Stimulated activated CD4-positive, alpha-beta T cell treated with anti-CD3 and anti-CD28 coated beads, Interleukin-2, amount 100 ng/mL, for 48 hours (primary cell): Measurements from ENCODE around the gene OAS2.

Experiments used
- DNase-seq, 2 donors: peaks; one replicate each; pipeline ENCODE4 v3.0.0-alpha.2; 2020

The OAS2 gene, protein sequence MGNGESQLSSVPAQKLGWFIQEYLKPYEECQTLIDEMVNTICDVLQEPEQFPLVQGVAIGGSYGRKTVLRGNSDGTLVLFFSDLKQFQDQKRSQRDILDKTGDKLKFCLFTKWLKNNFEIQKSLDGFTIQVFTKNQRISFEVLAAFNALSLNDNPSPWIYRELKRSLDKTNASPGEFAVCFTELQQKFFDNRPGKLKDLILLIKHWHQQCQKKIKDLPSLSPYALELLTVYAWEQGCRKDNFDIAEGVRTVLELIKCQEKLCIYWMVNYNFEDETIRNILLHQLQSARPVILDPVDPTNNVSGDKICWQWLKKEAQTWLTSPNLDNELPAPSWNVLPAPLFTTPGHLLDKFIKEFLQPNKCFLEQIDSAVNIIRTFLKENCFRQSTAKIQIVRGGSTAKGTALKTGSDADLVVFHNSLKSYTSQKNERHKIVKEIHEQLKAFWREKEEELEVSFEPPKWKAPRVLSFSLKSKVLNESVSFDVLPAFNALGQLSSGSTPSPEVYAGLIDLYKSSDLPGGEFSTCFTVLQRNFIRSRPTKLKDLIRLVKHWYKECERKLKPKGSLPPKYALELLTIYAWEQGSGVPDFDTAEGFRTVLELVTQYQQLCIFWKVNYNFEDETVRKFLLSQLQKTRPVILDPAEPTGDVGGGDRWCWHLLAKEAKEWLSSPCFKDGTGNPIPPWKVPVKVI

DNA sequence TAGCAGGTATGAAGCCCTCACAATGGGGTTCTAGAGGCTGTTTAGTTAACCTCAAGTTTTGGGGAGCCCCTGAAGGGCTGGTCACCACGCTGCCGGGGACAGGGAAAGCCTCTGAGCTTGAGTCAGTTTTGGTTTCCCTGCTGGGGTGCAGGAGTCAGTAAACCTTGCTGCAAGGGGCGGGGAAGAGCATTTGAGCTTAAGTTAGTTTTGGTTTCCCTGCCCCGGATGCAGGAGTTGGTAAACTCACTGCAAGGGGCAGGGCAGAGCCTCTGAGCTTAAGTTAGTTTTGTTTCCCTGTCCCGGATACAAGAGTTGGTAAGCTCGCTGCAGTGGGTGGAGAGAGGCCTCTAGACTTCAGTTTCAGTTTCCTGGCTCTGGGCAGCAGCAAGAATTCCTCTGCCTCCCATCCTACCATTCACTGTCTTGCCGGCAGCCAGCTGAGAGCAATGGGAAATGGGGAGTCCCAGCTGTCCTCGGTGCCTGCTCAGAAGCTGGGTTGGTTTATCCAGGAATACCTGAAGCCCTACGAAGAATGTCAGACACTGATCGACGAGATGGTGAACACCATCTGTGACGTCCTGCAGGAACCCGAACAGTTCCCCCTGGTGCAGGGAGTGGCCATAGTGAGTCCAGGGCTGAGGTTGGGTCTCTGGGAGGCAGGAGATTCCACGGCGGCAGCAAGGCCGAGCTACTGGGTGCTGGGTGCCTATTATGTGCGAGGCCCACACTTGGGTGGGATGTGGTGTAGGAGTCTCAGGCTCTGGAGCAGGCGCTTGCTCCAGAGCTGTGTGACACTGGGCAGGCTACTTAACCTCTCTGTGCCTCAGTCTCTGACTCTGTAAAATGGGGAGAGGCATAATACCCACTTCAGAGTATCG lies at the start of gene OAS2:
TSS of gene OAS2 (plus strand) at position 357 of the 878 bp plus-strand sequence. CDS start at position 447, 90 bp downstream.
- DNase-seq = peak; percentile 62 to 65

DNA sequence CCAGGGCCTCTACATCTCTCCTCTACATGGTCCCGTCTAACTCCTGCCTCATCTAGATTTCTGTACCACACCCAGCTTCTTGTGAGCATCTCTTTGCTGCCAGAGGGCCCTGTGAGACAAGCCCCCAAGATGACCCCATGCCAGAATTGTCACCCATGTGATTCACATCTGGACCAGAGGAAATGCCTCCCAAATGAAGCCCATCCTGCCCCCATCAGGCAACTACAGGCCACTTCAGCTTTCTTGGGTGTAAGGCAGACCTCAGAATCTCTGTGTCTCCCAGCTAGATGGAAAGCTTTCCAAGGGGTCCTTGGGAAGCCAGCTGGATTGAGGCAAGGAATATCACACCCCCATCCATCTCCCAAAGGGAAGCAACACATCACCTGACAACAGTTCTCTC lies 49.3 kb upstream of the OAS2 start:
- no peak for DNase-seq

DNA sequence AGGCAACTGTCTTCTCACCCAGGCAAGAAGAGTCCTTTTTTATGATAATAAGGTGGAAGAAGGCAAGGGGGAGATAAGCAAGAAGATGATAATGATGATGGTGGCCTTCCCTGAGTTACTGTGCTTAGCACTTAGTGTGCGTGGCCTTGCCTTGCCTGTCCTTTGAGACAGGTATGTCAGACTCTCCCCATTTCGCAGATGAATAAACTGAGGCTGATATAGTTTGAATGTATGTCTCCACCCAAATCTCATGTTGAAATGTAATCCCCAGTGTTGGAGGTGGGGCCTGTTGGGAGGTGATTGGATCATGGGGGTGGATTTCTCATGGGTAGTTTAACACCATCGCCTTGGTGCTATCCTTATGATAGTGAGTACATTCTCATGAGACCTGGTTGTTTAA lies 48.6 kb upstream of the OAS2 start:
- DNase-seq = no peak

DNA sequence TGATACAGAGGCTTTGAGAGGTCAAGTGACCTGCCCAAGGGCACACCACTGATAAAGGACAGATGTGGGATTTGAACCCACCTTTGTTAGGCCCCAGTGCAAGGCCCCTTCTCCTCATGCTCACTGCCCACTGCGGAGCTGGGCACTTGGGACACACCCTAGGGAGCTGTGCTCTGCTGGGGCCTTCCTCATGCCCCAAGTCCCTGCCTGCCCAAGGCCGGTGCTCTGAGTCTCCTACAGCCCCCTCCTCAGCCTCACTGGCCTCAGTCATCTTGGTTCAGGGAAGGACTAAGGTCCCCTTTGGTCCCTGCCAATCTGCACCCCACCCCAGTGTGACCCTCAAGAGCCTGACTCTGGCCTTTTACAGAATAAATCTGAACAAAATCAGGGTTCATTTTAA lies 48.0 kb upstream of the OAS2 start:
- no peak for DNase-seq

DNA sequence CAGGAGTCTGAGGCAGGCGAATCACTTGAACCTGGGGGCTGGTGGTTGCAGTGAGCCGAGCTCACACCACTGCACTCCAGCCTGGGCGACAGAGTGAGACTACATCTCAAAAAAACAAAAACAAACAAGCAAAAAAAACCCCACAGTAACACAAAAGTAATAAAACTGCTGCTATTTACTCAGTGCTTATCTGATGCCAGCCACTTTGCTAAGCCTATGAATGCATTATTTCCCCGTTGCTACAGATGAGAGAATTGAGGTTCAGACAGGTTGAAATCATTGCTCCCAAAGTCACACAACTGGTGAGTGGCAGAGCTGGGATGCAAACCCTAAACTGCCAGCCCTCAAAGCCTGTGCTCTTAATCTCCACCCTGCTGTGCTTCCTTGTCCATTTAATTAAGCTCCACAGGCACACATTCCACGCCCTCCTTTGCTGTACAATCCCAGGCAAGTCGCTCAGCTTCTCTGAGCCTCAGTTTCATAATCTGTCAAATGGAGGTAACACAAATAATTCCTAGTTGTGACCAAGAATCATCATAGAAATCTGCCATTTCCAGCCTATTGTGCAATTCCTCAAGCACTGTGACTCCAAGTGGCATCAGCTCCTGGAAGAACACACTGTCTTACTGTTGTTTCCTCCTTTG lies 45.7 kb upstream of the OAS2 start:
- DNase-seq = no peak

DNA sequence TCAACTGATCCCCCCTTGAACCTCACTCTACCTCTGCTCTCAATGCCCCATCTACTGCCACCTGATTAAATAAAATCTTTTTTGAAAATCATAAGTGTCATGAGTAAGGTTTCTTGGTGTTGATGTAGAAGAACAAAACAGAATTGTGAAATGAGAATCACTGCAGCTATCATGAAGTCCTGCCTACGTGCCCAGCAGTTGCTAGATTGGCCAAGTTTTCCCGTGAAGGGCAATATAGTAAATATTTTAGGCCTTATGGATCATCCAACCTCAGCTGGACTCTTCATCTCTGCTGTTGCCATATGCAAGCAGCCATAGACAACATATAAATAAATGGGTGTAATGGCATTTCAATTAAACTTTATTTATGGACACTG lies 45.2 kb upstream of the OAS2 start:
- DNase-seq = no peak

DNA sequence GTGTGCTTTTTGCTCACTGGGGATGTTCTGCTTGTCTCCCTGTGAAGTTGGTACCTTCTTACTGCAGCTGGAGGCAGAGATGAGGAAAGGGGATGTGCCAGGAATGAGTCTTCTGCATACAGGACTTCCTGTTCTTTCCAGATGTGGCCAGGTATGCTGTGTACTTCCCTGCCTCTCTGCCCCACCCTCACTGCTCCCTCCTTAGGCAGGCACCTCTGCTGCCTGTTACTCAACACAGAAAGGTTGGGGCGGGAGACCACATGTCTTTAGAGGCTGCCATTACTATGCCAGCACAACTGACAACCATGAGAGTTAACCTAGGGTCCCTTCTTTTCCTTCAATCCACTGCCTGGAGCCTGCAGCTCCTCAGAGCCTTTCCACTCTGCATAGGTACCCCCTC lies 42.1 kb upstream of the OAS2 start:
- DNase-seq = no peak

DNA sequence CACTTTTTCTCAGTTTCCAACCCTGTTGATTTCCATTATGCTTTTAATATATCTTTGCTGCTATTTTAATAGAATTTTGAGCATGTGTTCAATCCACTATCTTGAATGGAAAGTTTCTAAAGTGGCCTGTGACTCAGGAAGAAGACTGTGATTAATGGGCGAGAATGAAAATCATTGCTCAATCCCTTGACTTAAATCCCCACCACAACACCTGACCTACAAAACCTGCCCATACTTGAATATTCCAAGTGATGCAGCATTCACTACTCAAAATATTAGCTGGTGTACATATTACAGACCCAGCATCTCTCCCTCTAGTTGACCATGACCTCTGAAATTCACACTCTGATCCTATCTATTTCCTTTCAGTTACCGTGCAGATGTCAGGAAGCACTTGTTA lies 41.4 kb upstream of the OAS2 start:
- DNase-seq = no peak

DNA sequence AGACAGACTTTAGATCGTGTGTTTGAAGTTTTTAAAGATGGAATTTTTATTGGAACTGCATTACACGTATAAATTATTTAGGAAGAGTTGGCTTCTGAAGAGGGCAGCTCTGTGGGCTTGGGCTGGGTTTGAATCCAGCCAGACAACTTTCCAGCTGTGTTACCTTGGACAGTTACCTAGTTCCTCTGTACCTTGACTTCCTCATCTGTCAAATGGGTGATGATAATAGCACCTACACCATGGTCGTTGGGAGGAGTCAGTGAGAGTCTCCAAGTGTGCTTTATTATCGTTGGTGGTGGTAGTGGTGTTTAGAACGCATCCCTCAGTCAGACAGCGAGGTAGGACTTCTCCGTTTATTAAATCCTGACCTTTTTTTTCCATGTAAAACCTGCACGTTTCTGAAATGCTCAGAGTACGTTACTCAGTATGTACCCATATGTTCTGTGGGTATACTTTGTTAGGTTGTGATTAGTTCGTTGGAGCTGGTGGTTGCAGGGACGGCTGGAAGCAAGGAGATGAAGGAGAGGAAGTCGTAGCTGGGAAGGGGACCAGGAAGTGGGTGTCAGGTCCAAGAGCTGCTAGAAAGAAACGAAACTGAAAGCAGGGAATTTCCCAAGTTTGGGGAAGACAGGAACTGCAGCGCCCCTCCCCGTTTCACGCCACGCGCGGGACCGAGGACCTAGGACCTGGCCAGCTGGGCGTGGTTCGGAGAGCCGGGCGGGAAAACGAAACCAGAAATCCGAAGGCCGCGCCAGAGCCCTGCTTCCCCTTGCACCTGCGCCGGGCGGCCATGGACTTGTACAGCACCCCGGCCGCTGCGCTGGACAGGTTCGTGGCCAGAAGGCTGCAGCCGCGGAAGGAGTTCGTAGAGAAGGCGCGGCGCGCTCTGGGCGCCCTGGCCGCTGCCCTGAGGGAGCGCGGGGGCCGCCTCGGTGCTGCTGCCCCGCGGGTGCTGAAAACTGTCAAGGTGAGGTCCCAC lies 40.3 kb upstream of the OAS2 start, which contains the start of gene OAS3:
TSS of gene OAS3 (plus strand) at position 734 of the 979 bp plus-strand sequence. CDS start at position 791, 57 bp downstream.
- peak; percentile 39 to 44 for DNase-seq

DNA sequence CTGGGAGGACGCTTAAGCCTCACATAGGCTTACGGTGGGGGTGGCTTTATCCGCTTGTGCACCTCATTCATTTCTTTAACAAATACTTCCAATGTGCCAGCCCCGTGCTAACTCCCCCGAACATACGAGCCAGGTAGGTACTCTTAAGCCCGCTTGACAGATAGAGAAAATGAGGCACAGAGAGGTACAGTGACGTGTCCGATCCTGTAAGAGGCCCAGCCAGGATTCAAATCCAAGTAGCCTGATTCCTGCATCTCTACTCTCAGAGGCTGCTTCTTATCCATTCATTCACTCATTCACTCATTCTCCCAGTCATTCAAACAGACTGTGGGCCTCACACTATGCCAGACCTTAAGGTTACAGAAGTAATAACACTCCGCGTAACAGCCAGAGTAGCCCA lies 39.6 kb upstream of the OAS2 start:
- no peak for DNase-seq

DNA sequence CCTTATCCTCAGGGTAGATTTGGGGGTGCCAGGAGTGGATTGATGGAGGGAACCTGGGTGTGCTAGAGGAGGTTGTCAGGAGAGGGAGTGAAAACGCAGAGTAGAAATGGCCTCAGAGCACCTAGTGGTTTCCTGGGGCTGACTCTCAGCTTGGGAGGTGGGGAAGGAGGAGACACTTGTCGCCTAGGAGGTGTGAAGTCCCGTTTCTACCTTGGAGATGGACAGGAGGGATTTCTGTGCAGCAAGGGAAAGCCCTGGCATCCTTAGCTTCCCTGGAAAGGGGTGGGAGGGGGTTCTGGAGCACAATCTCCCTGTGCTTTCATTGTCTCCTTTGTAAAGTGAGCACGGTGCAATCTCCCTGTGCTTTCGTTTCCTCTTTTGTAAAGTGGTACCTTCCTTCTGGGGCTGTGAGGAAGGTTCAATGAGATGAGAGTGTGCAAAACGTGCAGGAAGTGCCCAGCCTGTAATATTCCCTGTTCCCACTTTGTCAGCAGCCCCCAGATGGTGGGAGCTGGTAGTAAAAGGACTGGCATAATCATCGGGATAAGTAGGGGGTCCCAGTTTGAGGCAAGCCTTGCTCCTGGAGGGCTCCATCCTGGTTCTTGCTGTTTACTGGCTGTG lies 38.4 kb upstream of the OAS2 start:
- no peak for DNase-seq

DNA sequence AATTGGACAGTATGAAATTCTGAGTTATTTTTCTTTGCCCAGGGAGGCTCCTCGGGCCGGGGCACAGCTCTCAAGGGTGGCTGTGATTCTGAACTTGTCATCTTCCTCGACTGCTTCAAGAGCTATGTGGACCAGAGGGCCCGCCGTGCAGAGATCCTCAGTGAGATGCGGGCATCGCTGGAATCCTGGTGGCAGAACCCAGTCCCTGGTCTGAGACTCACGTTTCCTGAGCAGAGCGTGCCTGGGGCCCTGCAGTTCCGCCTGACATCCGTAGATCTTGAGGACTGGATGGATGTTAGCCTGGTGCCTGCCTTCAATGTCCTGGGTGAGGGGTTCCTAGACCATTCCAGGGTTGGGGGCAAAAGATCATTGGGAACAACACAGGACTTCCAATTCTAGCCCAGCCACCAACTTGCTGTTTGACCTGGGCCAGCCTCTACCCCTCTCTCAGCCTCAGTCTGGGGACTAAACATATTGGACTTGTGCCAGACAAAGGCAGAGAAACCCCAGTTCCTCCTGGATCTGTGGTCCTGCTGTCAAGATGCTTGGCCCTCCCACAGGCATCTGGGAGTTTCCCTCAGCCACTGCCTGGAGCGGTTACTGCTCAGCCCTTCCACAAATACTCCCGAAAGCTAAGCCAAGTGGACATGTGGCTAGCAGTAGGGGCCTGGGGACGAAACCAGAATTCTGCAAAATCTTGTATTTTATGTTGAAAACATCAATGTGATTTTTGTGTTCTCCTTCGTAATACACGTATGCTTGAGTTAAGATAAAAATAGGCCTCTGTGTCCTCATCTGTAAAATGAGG lies 36.6 kb upstream of the OAS2 start:
- no peak for DNase-seq

DNA sequence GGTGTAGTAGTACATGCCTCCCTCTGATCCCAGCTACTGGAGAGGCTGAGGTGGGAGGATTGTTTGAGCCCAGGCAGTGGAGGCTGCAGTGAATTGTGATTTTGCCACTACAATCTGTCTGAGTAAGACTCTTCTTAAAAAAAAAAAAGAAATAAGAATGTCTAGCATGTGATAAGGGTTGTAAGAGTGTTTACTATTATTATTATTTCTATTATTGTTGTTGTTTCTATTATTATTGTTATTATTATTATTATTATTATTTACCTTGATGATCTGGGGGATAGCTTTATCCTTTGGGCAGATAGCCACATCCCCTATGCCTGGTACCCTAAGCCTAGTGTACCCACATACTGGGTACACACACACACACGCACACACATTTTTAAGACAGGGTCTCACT lies 35.7 kb upstream of the OAS2 start:
- DNase-seq = no peak

DNA sequence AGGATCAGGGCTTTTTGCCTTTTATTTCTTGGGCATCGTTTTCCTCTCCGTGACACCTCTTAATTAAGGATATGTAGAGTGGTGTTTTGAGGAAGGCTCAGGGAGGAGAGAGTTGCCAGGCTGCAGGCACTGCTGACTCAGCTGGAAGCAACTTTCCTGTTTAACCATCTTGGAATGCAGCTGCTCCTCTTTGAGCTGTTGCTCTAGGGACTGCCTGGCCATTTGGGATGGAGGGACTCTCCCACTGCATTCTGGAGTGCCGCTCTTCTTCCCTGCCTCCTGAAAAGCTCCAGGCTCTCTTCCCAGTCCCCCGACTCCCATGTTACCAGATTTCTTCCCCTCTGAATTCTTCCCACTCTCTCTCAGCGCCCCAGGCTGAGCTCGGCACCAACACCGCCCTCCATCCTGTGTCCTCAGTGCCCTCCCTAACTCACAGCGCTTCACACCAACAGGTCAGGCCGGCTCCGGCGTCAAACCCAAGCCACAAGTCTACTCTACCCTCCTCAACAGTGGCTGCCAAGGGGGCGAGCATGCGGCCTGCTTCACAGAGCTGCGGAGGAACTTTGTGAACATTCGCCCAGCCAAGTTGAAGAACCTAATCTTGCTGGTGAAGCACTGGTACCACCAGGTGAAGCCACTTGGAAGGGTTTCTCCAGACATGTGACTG lies 34.2 kb upstream of the OAS2 start:
- no peak for DNase-seq

DNA sequence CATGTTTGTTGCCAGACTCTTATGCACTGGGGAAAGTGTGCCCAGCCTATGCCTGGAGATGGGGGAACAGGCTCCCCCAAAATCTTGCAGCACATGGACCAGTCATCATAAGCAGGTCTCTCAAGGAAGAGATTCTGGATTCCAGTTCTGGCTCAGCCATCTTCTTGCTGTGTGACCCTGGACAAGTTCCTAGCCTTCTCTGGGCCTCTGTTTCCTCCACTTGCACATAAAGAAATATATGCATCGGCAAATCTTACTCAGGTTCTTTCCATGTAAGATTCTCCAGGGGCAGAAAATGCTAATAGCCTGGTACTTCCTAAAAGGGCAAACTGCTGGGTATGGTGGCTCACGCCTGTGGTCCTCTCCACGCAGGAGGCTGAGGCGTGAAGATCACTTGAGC lies 32.8 kb upstream of the OAS2 start:
- DNase-seq = no peak

DNA sequence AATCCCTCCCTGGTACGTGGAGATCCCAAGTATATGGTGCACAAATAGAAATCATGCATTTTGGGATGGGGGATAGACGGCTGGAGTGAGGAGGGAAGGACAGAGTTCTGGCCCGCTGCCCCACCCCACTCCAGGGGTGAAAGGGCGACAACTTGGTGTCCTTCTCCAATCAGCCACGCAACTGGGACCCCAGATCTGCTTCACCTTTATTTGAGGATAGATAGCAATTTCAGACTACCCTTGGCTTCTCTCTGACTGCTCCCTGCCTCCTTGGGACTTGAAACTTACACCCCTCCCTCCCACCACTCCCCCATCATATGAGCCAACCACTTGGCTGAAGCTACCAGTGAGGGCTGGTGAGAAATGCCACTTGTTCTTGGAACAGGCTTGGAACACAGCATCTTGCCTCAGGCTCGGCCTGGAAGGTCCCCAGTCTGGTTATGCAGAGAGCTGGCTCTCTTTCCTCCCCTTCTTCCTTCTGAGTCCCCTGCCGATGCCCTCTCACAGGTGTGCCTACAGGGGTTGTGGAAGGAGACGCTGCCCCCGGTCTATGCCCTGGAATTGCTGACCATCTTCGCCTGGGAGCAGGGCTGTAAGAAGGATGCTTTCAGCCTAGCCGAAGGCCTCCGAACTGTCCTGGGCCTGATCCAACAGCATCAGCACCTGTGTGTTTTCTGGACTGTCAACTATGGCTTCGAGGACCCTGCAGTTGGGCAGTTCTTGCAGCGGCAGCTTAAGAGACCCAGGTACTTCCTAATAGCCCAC lies 31.9 kb upstream of the OAS2 start:
- DNase-seq = no peak

DNA sequence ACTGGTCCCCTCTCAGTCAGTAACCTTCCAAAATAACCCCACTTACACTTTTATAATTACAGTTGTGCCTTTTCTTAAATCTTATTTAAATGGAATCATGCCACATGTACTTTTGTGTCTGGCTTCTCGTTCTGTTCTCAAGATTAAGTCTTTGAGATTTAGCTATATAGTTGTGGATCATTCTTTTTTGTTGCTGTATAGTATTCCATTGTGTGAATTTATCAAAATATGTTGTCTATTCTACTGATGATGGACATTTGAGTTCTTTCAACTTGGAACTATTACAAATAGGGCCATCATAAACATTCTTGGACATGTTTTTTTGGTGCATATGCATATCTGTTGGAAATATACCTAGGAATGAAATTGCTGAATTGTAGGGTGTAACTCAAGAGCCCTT lies 31.0 kb upstream of the OAS2 start:
- no peak for DNase-seq

DNA sequence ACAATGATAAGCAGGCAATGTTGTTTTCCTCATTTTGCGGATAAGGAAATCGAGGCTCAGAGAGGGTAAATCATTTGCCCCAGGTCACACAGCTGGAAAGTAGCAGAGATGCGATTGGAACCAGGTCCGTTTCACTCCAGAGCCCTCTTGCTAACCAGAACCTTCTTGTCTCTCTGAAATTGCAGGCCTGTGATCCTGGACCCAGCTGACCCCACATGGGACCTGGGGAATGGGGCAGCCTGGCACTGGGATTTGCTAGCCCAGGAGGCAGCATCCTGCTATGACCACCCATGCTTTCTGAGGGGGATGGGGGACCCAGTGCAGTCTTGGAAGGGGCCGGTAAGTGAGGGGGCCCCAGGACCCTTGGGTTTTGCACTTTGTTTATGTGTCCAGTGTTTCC lies 30.6 kb upstream of the OAS2 start:
- no peak for DNase-seq

DNA sequence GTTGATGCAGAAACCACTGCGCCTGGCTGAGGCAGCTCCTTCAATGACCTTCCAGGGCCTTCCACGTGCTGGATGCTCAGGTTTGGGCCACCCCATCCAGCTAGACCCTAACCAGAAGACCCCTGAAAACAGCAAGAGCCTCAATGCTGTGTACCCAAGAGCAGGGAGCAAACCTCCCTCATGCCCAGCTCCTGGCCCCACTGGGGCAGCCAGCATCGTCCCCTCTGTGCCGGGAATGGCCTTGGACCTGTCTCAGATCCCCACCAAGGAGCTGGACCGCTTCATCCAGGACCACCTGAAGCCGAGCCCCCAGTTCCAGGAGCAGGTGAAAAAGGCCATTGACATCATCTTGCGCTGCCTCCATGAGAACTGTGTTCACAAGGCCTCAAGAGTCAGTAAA lies 29.5 kb upstream of the OAS2 start:
- DNase-seq = no peak
